Transverse colon (tissue), 4 donors: ENCODE data around the gene ZFAND2B. TPM values are rescaled to one million over a fixed set of nuclear protein-coding genes. Genes with fewer than 3 reads are reported as not detected.
A peak's percentile ranks its signal among the peaks of the same experiment; 100 is the strongest.

Experiments
- DNase-seq: peaks from one replicate; pipeline ENCODE4 v3.0.0-alpha.2; 2019
- H3K27ac ChIP-seq, 4 donors: fragments of 200-600 bp; sonication (generic); 2 replicates each; pipeline ENCODE4 v1.5.1; 2016 to 2018; ENCODE audit warnings: inconsistent platforms in 4 of 4
- H3K27me3 ChIP-seq: fragments of 200-600 bp; sonication (generic); 2 replicates; pipeline ENCODE4 v1.5.1; 2017; ENCODE audit warnings: inconsistent platforms
- H3K36me3 ChIP-seq, 4 donors: fragments of 200-600 bp; sonication (generic); 2 replicates each; pipeline ENCODE4 v1.5.1; 2017 to 2019; ENCODE audit warnings: inconsistent platforms in 4 of 4
- H3K4me1 ChIP-seq, 4 donors: fragments of 200-600 bp; sonication (generic); 2 replicates each; pipeline ENCODE4 v1.5.1; 2017 to 2020; ENCODE audit warnings: inconsistent platforms in 4 of 4
- H3K4me3 ChIP-seq, 4 donors: fragments of 200-600 bp; sonication (generic); 1 replicate in 1 of 4; 2 replicates in 3 of 4; pipeline versions ENCODE4 v1.5.1 to v1.6.1; 2017 to 2019; ENCODE audit warnings: inconsistent platforms in 4 of 4
- H3K9me3 ChIP-seq, 2 donors: fragments of 200-600 bp; sonication (generic); 2 replicates each; pipeline ENCODE4 v1.5.1; 2017 to 2019; ENCODE audit warnings: inconsistent platforms in 2 of 2
- EP300 ChIP-seq: sonication (generic); formaldehyde crosslinking; IDR thresholded peaks from one replicate; pipeline ENCODE4 v1.6.1; 2017; ENCODE audit warnings: antibody characterized with exemption, low read depth
- POLR2A ChIP-seq: fragments of 450-650 bp; IDR thresholded peaks from one replicate; pipeline ENCODE4 v1.6.1; 2016; ENCODE audit warnings: antibody characterized with exemption, mild to moderate bottlenecking, moderate library complexity
- POLR2AphosphoS5 ChIP-seq, 3 donors: sonication (generic); formaldehyde crosslinking; IDR thresholded peaks; one replicate each; pipeline ENCODE4 v1.6.1; 2016; ENCODE audit warnings: antibody characterized with exemption in 3 of 3
- WGBS, 2 donors: methylation state at CpG; one replicate each; pipeline ENCODE4 v1.1.5; 2018; ENCODE audit warnings: low coverage in 1 of 2; 5-methylcytosine and 5-hydroxymethylcytosine counted together
- in situ Hi-C, 4 donors: fragments of 200-750 bp; cut with MboI; loops; one replicate each; pipeline versions ENCODE4 v1.15.0 to v1.15.1; 2017; ENCODE audit warnings: low sequenced_read_pairs in 3 of 4, low pct_ligation_motif_present in 1 of 4, low pct_unique_long_range_greater_than_20kb in 1 of 4
- intact Hi-C: fragments of 100-400 bp; cut with DNase I; formaldehyde crosslinking; loops from one replicate; pipeline ENCODE4 v1.15.1; 2023; ENCODE audit warnings: low total_unique reads
- total RNA-seq, 4 donors: library from RNA; depleted of rRNA; stranded (reverse); fragments of >200 nt; gene quantifications; one replicate each; pipeline ENCODE4 v1.1.0, GENCODE V29; 2016
- TF ChIP-seq, protein P1 (sequence below), 5 experiments: fragments of 200-600 bp in 3 of 5; fragments of 450-650 bp in 2 of 5; sonication (generic) in 3 of 5; IDR thresholded peaks; 1 replicate in 2 of 5; 2 replicates in 3 of 5; pipeline ENCODE4 v1.5.1; 2016 to 2017; ENCODE audit warnings: antibody characterized with exemption in 5 of 5, inconsistent platforms in 3 of 5, mild to moderate bottlenecking in 2 of 5, moderate library complexity in 1 of 5

Gene ZFAND2B
- total RNA-seq, 4 donors from 2014 or later: 90.2 to 156 (median 119) TPM

- 96 to 100% methylated on average over 7 to 24 of the region's 24 CpGs for WGBS, 2 donors
- Histone ChIP-seq H3K27me3 (no peaks in the 10 kb centered on the region), H3K9me3 (no peaks in the 10 kb centered on the region), H3K36me3 (peaks cover 0 to 4% (median 0%) of the 10 kb centered on the region in 4 donors), H3K27ac (peak overlapping the region in 2 of 4 donors; percentile 8 to 9), H3K4me1 (peaks cover 7 to 21% (median 20%) of the 10 kb centered on the region in 4 donors), H3K4me3 (no peak overlapping the region)
- DNase-seq: no peak
- intact Hi-C loops (no loop called here), in situ Hi-C loops (loop anchor here in 1 of 4 donors (10.0 kb wide), 1 partner anchor 46 kb away; the partner anchor contains the start of gene NHEJ1)
- no peak for TF ChIP-seq EP300
- TF ChIP-seq, protein P1, sequence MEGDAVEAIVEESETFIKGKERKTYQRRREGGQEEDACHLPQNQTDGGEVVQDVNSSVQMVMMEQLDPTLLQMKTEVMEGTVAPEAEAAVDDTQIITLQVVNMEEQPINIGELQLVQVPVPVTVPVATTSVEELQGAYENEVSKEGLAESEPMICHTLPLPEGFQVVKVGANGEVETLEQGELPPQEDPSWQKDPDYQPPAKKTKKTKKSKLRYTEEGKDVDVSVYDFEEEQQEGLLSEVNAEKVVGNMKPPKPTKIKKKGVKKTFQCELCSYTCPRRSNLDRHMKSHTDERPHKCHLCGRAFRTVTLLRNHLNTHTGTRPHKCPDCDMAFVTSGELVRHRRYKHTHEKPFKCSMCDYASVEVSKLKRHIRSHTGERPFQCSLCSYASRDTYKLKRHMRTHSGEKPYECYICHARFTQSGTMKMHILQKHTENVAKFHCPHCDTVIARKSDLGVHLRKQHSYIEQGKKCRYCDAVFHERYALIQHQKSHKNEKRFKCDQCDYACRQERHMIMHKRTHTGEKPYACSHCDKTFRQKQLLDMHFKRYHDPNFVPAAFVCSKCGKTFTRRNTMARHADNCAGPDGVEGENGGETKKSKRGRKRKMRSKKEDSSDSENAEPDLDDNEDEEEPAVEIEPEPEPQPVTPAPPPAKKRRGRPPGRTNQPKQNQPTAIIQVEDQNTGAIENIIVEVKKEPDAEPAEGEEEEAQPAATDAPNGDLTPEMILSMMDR (IDR thresholded peaks at IDR 0.05): no peak
- TF ChIP-seq POLR2AphosphoS5 (IDR thresholded peaks at IDR 0.05): no peak
- TF ChIP-seq POLR2A: no peak
Observed at GRCh38 chr2:219210196-219210885, 3.8 kb downstream of the ZFAND2B start.

DNA sequence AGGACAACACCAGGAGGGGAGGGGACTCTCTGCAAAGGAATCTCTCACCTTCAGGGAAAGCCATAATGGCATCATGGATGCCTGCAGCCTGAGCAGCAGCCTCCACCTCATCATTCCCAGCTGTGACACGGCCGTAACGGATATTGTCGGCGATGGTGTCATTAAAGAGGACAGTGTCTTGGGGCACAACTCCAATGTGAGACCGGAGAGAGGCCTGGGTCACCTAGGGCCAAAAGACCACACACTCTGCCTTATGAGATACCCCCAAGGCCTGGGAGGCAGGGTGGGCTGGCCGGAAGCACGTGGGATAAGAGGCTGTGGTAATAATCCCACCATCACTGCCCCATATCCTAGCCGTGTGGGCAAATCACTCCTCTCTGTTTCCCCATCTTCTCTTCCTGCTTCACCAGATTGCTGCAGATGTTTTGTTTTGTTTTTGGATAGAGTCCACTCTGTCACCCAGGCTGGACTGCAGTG, 4.3 kb downstream of the ZFAND2B start:
- in situ Hi-C loops: loop anchor here in 1 of 4 donors (10.0 kb wide), 1 partner anchor 46 kb away; the partner anchor contains the start of gene NHEJ1
- 80 to 92% methylated on average over 1 to 9 of the region's 9 CpGs for WGBS, 2 donors
- TF ChIP-seq EP300 (no peak), POLR2AphosphoS5 (IDR thresholded peaks at IDR 0.05) (no peak), POLR2A (no peak)
- TF ChIP-seq, protein P1 (IDR thresholded peaks at IDR 0.05): no peak
- DNase-seq: no peak
- no peak overlapping the region for H3K4me3 ChIP-seq
- peaks cover 0 to 4% (median 0%) of the 10 kb centered on the region in 4 donors for H3K36me3 ChIP-seq
- peaks cover 7 to 18% (median 16%) of the 10 kb centered on the region in 4 donors for H3K4me1 ChIP-seq
- H3K27ac ChIP-seq: peak overlapping the region in 1 of 4 donors; percentile 5
- no peaks in the 10 kb centered on the region for H3K27me3 ChIP-seq
- no peaks in the 10 kb centered on the region for H3K9me3 ChIP-seq
- intact Hi-C loops: no loop called here

- no peak overlapping the region for H3K4me3 ChIP-seq
- 91 to 100% methylated on average over 1 to 8 of the region's 8 CpGs for WGBS, 2 donors
- in situ Hi-C loops (loop anchor here in 1 of 4 donors (10.0 kb wide), 1 partner anchor 48 kb away; the partner anchor contains the start of gene NHEJ1), intact Hi-C loops (no loop called here)
- no peak for TF ChIP-seq POLR2A
- TF ChIP-seq, protein P1 (IDR thresholded peaks at IDR 0.05): no peak
- TF ChIP-seq POLR2AphosphoS5 (IDR thresholded peaks at IDR 0.05): no peak
- no peak for TF ChIP-seq EP300
- peaks cover 0 to 4% (median 0%) of the 10 kb centered on the region in 4 donors for H3K36me3 ChIP-seq
- no peaks in the 10 kb centered on the region for H3K27me3 ChIP-seq
- DNase-seq: no peak
- no peaks in the 10 kb centered on the region for H3K9me3 ChIP-seq
- peaks cover 9 to 20% (median 18%) of the 10 kb centered on the region in 4 donors for H3K4me1 ChIP-seq
- no peak overlapping the region for H3K27ac ChIP-seq
Observed at GRCh38 chr2:219213026-219213415, 6.4 kb downstream of the ZFAND2B start.

- TF ChIP-seq POLR2AphosphoS5 (IDR thresholded peaks at IDR 0.05): no peak
Observed at GRCh38 chr2:219213486-219214071, 7.0 kb downstream of the ZFAND2B start.

More at GRCh38 chr2:219213486-219214071, 7.0 kb downstream of the ZFAND2B start:
- H3K36me3 ChIP-seq: peaks cover 0 to 4% (median 0%) of the 10 kb centered on the region in 4 donors
- intact Hi-C loops: no loop called here
- no peak overlapping the region for H3K27ac ChIP-seq
- 88% methylated on average over 10 of the region's 10 CpGs; no CpG with 5 or more reads in 1 of the 2 donors for WGBS, 2 donors
- no peaks in the 10 kb centered on the region for H3K9me3 ChIP-seq
- H3K4me1 ChIP-seq: peaks cover 11 to 21% (median 19%) of the 10 kb centered on the region in 4 donors
- H3K27me3 ChIP-seq: no peaks in the 10 kb centered on the region
- DNase-seq: no peak
- in situ Hi-C loops: loop anchor here in 1 of 4 donors (10.0 kb wide), 1 partner anchor 49 kb away; the partner anchor contains the start of gene NHEJ1
- no peak overlapping the region for H3K4me3 ChIP-seq
